HG02938 (cell line): ENCODE measurements around the gene CERS3.

Experiments
- ATAC-seq: cut with Tn5 transposase; IDR thresholded peaks from one replicate; pipeline ENCODE4 v1.9.1; 2021; ENCODE audit warnings: mild to moderate bottlenecking, moderate library complexity; ENCODE audit not compliant: unreplicated experiment

Gene CERS3

DNA sequence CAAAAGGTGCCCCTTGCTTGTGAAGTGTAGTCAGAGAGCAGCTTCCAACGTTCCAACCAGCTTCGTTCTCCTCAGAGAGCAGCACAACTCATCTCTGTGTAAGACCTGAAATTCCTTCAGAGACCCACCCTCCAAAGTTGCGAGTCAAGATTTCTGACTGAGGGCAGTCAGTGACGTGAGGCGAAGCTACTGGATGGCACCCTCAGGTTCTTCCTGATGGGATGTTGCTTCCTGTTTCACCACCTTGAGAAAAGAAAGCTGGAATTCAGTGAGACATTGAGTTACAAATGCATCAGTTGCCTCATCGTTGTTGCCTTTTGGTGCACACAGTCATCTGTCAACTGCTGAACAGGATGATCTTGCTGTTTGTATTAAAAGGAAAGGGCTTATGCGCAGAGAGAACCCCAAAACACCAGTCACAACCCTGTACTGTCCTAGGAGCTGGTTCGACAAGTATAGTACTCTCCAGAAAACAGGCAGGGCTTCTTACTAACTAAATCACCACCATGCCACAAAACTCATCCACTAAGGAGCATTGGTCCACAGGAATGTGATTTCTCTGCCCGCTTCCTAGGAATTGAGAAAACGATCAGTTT is at the start of gene CERS3:
Gene CERS3 (minus strand): TSS at position 118 of the 596 bp plus-strand sequence. CDS start 27,101 bp downstream, outside the sequence.
- ATAC-seq: no peak

- no peak for ATAC-seq
These were observed 44.8 kb upstream of the CERS3 start for GRCh38 chr15:100573526-100573925.

- no peak for ATAC-seq
These were observed 43.7 kb upstream of the CERS3 start for GRCh38 chr15:100572362-100572983.

DNA sequence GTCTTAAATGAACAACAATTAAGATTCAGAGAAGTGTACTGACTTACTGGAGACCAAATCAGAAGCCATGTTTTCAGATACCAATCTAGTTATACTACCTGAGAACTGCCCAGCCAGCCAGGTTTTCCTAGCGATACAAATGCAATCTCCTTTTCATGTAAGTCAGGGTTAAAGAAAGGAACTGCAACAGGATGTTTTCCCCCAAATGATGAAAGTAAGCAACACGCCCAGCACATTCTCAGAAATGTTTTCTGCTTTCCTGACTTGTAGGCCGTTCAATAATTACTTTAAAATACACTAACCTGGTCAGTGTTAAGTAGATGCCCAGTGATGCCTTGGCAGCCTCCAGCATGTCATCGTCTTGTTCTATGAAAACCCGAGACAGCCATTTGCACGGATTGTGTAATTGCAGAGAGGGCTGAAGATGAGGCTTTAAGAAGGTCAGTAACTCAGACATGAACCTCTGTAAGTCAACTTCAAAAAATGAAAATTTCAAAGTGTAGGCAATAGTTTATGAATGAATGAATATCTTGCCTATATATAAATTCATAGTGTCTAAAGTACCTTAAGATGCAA is 42.9 kb upstream of the CERS3 start:
- no peak for ATAC-seq

- ATAC-seq: peak; percentile 91
These were observed 42.1 kb upstream of the CERS3 start for GRCh38 chr15:100570735-100571313.

GRCh38 chr15:100570275-100570674 is 41.5 kb upstream of the CERS3 start:
- ATAC-seq: peak; percentile 15

DNA sequence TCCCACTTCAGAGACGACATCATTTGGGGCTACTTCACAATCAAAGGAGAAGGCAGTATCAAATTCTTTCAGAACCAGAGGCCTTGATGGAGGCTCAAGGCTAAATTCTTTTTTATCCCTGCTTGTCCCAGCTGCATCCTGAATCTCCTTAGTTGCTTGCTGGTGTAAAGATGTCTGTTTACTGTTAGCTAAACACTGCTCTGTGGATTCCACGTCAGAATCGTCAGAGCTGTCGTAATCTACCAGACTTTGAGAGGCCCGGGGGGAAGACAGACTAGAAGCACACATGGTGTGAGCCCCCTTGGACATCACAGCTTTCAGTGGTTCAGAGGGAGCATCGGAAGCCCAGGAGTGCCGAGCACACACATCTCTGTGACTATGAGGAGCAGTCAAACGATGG is 40.6 kb upstream of the CERS3 start:
- no peak for ATAC-seq

DNA sequence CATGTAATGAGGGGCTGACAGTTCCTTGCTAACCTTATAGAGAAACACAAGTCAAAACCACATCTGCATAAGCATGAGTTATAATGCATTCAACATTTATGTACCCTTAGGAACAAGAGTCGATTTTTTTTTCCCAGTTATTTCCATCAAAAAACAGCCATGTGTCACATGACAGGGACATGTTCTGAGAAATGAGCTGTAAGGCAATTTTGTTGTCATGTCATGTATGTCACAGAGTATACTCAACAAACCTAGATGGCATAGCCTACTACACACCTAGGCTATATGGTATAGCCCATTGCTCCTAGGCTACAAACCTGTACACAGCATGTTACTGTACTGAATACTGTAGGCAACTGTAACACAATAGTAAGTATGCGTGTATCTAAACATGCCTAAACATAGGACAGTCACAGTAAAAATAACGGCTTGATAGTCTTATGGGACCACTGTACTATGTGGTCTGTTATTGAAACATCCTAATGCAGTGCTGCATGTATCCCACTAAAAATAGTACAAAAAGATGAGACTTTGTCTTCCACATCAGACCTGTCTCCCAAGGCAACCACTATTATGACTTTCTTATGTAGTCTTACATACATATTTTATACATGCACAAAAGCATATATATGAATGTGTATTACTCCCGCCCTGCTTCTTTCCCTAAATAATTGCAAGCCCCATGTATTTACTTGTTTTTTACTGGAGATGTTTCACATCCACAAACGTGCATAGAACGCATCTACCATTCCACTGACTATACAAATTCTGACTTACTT is 38.3 kb upstream of the CERS3 start:
- ATAC-seq: no peak

DNA sequence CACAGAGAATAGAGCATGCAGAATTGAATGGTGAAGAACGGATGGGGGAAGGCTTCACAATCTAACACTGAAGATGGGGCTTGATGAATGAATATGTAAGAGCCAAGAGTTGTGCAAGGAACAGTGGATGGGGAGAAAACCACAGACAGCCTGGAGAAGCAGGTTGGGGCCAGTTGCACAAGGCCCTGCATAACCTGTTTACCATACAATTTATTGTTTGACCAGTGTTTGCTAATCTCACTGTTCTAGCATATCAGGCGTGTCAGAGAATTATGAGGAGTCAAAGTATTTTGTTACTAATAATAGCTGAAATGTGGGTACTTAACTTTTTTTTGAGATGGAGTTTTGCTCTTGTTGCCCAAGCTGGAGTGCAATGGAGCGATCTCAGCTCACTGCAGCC is 36.8 kb upstream of the CERS3 start:
- no peak for ATAC-seq

GRCh38 chr15:100560323-100560722 is 31.6 kb upstream of the CERS3 start:
- ATAC-seq: no peak

- no peak for ATAC-seq
These were observed 30.6 kb upstream of the CERS3 start for GRCh38 chr15:100559330-100559729.

DNA sequence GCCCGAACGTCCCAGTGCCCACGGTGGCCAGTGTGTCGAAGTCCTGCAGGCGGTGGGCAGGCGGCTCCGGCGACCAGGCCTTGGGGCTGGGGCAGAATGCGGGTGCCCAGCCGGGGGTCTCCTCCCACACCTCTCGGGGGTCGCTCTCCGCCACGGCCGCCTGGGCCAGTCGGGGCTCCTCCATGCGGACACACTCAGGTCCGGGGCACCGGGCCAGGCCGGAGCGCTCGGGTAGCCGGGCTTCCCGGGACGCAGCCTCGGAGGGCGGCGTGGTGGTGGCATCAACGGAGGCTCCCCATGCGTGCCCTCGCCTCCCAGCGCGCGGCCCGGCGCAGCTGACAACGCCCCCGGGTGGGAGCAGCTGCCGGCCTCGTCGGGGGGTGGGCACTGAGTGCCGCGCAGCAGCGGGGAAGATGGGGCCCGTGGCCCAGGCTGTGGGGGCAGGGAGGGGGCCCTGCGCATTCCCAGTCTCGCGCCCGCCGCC is 30.1 kb upstream of the CERS3 start:
- ATAC-seq: no peak

GRCh38 chr15:100553468-100553867 is 24.7 kb upstream of the CERS3 start:
- ATAC-seq: no peak

GRCh38 chr15:100547961-100548360 is 19.2 kb upstream of the CERS3 start:
- no peak for ATAC-seq

GRCh38 chr15:100544946-100545345 is 16.2 kb upstream of the CERS3 start:
- no peak for ATAC-seq

GRCh38 chr15:100544338-100544841 is 15.6 kb upstream of the CERS3 start:
- no peak for ATAC-seq

- ATAC-seq: no peak
These were observed 13.5 kb upstream of the CERS3 start for GRCh38 chr15:100542290-100542689.

- peak; percentile 64 for ATAC-seq
These were observed 8.6 kb upstream of the CERS3 start for GRCh38 chr15:100537331-100537730.

- no peak for ATAC-seq
These were observed 8.0 kb upstream of the CERS3 start for GRCh38 chr15:100536733-100537132.

GRCh38 chr15:100533886-100534285 is 5.1 kb upstream of the CERS3 start:
- no peak for ATAC-seq

- ATAC-seq: no peak
These were observed 3.1 kb upstream of the CERS3 start for GRCh38 chr15:100531823-100532327.
